GM21360 (cell line): Measurements from ENCODE around the gene UGT1A8.

Experiments
- ATAC-seq: cut with Tn5 transposase; IDR thresholded peaks from one replicate; pipeline ENCODE4 v1.9.1; 2021; ENCODE audit warnings: mild to moderate bottlenecking, moderate library complexity; ENCODE audit not compliant: unreplicated experiment

The UGT1A8 gene

DNA sequence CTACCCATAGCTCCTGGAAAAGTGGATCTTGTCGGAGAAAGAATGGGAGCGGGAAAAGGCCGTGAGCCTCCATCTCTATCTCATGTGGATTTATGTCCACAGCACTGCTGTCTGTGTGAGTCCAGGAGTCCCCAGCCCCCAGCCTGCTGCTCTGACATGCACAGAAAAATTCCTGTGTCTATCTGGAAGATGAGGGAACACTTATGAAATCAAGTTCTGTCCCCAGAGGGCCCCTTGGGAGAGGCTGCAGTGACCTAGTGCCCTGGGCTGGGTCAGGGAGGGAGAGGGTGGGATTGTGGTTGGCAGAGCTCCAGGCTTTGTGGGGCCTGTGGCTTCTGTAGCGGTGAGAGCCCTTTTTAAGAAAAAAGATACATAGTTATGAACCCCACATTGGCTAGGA, 199.3 kb downstream of the UGT1A8 start:
- ATAC-seq: no peak

DNA sequence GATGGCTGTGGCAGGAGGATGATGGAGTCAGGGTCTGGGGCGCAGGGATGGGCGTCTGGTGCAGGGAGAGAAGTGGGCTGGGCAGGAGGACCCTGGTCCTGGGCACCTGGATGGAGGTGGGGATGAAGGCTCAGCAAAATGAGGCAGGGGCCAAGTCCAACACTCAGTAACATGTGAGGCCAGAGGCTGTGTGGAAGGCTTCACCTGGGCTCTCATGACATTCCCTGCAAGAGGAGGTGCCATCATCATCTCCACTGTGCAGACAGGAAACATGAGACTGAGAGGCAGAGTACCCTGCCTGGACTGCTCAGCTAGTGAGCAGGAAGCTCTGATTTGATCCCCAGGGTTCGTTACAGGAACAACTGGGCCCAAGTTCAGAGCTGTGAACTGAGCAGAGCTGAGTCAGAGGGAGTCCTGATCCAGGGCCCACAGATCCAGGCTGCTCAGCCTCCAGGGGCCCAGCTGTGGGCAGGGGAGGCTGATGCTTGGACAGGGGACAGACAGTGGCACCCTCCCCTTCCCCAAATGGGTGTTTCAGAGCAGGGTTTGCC, 200.0 kb downstream of the UGT1A8 start:
- no peak for ATAC-seq

- ATAC-seq: no peak
These were observed 200.7 kb downstream of the UGT1A8 start for GRCh38 chr2:233817995-233818638.

GRCh38 chr2:233818639-233819621, 201.5 kb downstream of the UGT1A8 start:
- no peak for ATAC-seq

DNA sequence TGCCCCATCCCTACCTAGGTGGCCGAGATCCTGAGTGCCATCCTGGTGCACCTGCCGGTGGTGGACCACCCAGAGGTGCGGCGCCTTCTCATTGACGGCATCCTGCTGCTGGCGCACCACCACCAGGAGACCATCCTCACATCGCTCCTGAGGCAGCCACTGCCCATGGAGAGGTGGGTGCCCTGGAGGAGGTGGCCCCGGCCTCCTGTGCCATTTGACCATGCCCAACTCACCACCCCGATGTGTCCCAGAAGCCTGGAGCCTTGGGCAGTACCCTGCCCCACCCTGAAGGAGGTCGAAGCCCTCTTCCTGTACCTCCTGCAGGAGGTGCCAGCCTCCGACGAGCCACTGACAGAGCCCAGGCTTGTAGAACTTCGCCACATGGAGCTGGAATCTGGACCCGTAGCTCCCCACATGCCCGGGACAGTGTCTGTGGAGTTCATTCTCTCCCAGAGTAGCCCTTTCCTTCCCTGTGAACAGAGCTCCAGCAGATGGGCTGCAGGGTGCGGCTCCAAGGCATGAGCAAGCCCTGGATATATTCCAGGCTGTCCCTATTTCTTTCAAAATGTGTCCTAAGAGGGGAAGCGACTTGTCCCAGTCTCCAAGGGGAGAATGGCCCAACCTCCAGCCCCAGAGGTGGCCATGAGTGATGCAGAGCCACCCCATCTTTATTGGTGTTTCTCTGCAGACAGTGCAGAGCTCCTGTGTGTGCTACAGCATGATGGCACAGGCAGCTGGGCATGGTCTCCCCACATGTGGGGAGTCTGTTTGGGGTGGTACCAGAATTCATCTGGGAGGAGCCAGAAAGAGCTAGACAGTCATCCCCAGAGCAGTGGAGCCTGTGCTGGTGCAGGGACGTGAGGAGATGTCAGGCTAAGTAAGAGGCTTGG, 202.7 kb downstream of the UGT1A8 start:
- no peak for ATAC-seq

- ATAC-seq: no peak
These were observed 203.3 kb downstream of the UGT1A8 start for GRCh38 chr2:233820774-233821105.

GRCh38 chr2:233821196-233821595, 203.8 kb downstream of the UGT1A8 start:
- ATAC-seq: no peak

DNA sequence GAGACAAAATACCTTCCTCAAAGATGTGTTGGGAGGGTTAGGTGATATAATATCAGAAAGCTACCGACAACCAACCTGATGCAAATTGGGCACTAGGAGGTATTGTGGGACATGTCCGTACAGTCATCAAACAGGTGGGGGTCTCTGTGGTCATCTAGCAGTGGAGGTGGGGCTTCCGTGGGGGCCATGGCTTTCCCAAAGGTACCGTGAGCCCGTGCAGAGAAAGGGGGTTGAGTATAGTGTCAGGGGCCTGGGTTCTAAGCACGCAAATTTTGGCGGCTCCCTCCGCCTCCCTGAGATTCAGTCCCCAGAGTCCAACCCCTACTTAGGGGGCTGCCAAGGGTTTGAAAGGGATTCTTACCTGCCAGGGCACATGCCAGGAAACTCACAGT, 204.3 kb downstream of the UGT1A8 start:
- no peak for ATAC-seq

DNA sequence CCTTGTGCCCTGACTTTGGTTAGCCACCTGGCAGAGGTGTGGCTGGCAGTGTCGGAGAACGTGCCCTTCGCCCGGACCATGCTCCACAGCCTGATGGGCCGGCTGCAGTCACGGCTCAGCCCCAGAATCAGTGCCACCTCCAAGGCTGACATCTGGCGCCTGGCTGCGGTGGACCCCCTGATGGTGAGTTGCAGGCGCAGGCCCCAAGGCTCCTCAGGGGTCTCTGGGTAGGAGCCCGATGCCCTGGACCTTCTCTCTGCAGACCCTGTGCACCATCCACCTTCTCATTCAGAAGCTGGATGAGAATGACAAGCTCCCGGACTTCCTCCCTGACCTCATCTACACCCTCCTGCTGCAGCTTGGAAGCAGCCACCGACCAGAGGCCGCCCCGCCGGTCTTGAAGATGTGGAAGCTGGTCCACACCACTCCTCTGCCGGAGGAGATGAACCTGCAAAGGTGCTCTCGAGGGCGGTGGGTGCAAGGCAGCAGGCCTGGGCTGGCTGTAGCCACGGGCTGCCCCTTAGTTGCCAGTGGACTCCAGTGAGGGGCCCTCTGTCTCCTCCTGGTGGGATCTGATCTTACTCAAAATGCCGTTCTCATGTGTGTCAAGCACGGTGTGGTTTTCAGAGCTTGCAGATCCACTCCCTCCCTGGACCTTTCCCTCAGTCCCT, 204.8 kb downstream of the UGT1A8 start:
- no peak for ATAC-seq
